OCI-LY3 (cell line): ENCODE data around the gene CTDSP1.

Experiments
- CTCF ChIP-seq: fragments of 200-600, 300-600 bp; sonication (generic); IDR thresholded peaks from 2 replicates; pipeline ENCODE4 v1.5.1; 2014; ENCODE audit warnings: antibody characterized with exemption, low read length, low read depth
- EZH2phosphoT487 ChIP-seq: fragments of 200-600 bp; shearing (Covaris generic); IDR thresholded peaks from 2 replicates; pipeline ENCODE4 v1.6.1; 2018; ENCODE audit warnings: antibody characterized with exemption, mixed run types, low read depth

GRCh38 chr2:218407717-218408116, 8.0 kb downstream of the CTDSP1 start:
- TF ChIP-seq CTCF (no peak), EZH2phosphoT487 (no peak)
